ENCODE measurements around the gene EDEM3. TPM values are rescaled to one million over a fixed set of nuclear protein-coding genes. Genes with fewer than 3 reads are reported as not detected.
"Not testable (repeated sequence)": the region's sequence is repeated elsewhere in the genome, so short reads cannot be mapped to it uniquely, and the experiment has no call there.

Gene EDEM3
- total RNA-seq, 1 experiment from 2014 or later: 14.0 TPM

GRCh38 chr1:184785529-184785928 is 30.9 kb upstream of the EDEM3 start:
- Mint-ChIP-seq H3K9me3 (peaks cover 26 to 27% of the 10 kb centered on the region in 2 experiments), H3K27me3 (ENCODE audit: low read depth) (peaks cover 1% of the 10 kb centered on the region; the same call in 1 of the 2 replicates)
- H3K56ac ChIP-seq (ENCODE audit: insufficient read length, low read depth, low read length): no peak overlapping the region

GRCh38 chr1:184783723-184784122 is 29.1 kb upstream of the EDEM3 start:
- H2BK12ac ChIP-seq (ENCODE audit: insufficient read length, low read depth, low read length); H3K4me2 ChIP-seq (ENCODE audit: insufficient read depth, insufficient read length, low read length); H3K23ac ChIP-seq (ENCODE audit: insufficient read length, low read depth, low read length); H2AK5ac ChIP-seq (ENCODE audit: insufficient read length, low read length); H3K4me1 Mint-ChIP-seq; H2BK20ac ChIP-seq (ENCODE audit: low read depth, low read length, poor library complexity, severe bottlenecking); H4K91ac ChIP-seq (ENCODE audit: insufficient read length, low read depth, low read length); H4K5ac ChIP-seq (ENCODE audit: insufficient read length, low read depth, low read length); H3K79me2 ChIP-seq (ENCODE audit: insufficient read depth, low read length); H4K8ac ChIP-seq (replicated peaks; ENCODE audit: insufficient read length, low read depth, low read length); H3K4me1 ChIP-seq (ENCODE audit: insufficient read depth, low read length); H3K56ac ChIP-seq (ENCODE audit: insufficient read length, low read depth, low read length); H2BK120ac ChIP-seq (ENCODE audit: low read depth, low read length, poor library complexity, severe bottlenecking); H2BK15ac ChIP-seq (ENCODE audit: low read depth, low read length); H3T11ph ChIP-seq (ENCODE audit: low read length); H4K20me1 ChIP-seq (ENCODE audit: control insufficient read depth, insufficient read depth, insufficient read length); H3K14ac ChIP-seq (ENCODE audit: insufficient read depth, low read length); H3K4me3 Mint-ChIP-seq; H3K4ac ChIP-seq (ENCODE audit: low read depth, low read length); H3K27ac ChIP-seq (ENCODE audit: insufficient read length, low read depth, low read length); H3K27me3 Mint-ChIP-seq (ENCODE audit: low read depth); H3K18ac ChIP-seq (ENCODE audit: insufficient read length, low read depth, low read length); H3K9me3 ChIP-seq (ENCODE audit: control insufficient read depth, low read depth, low read length); H2AFZ ChIP-seq (ENCODE audit: low read length); H3K23me2 ChIP-seq (ENCODE audit: insufficient read length, low read depth, low read length, poor library complexity, severe bottlenecking); H2BK5ac ChIP-seq (ENCODE audit: insufficient read length, low read length); H3K27ac Mint-ChIP-seq; H3K9ac ChIP-seq (ENCODE audit: extremely low read depth, insufficient read length, low read length); DNase-seq; H3K27me3 ChIP-seq (ENCODE audit: insufficient read depth, low read length); H3K79me1 ChIP-seq (ENCODE audit: insufficient read depth, low read depth, low read length, poor library complexity, severe bottlenecking): not testable (repeated sequence)
- peaks cover 26 to 27% of the 10 kb centered on the region in 2 experiments for H3K9me3 Mint-ChIP-seq
- no CpG with 5 or more reads among the region's 3 CpGs for whole genome bisulfite sequencing (ENCODE audit: extremely low coverage, insufficient read length, low lambda C conversion rate)
- H3K36me3 Mint-ChIP-seq (ENCODE audit: insufficient read depth in 1 of 3, low read depth in 3 of 3): peaks cover 10 to 19% (median 11%) of the 10 kb centered on the region in 3 experiments

More at GRCh38 chr1:184785529-184785928, 30.9 kb upstream of the EDEM3 start:
- no peak overlapping the region for H3K23ac ChIP-seq (ENCODE audit: insufficient read length, low read depth, low read length)
- H3K9me3 ChIP-seq (ENCODE audit: control insufficient read depth, low read depth, low read length): no peaks in the 10 kb centered on the region
- no peak for DNase-seq
- TF ChIP-seq CTCF (conservative IDR thresholded peaks at IDR 0.05): no peak
- no peak overlapping the region for H4K5ac ChIP-seq (ENCODE audit: insufficient read length, low read depth, low read length)
- no peak overlapping the region for H3K18ac ChIP-seq (ENCODE audit: insufficient read length, low read depth, low read length)
- no peaks in the 10 kb centered on the region for H3K79me2 ChIP-seq (ENCODE audit: insufficient read depth, low read length)
- H4K20me1 ChIP-seq (ENCODE audit: control insufficient read depth, insufficient read depth, insufficient read length): no peaks in the 10 kb centered on the region
- Mint-ChIP-seq H3K27ac (no peak overlapping the region), H3K4me3 (no peak overlapping the region), H3K36me3 (ENCODE audit: insufficient read depth in 1 of 3, low read depth in 3 of 3) (peaks cover 10 to 19% (median 11%) of the 10 kb centered on the region in 3 experiments), H3K4me1 (no peaks in the 10 kb centered on the region)
- H3K4me1 ChIP-seq (ENCODE audit: insufficient read depth, low read length): no peaks in the 10 kb centered on the region
- H3K27me3 ChIP-seq (ENCODE audit: insufficient read depth, low read length): no peaks in the 10 kb centered on the region
- H2BK12ac ChIP-seq (ENCODE audit: insufficient read length, low read depth, low read length): no peak overlapping the region
- H2BK15ac ChIP-seq (ENCODE audit: low read depth, low read length): no peak overlapping the region
- H2BK5ac ChIP-seq (ENCODE audit: insufficient read length, low read length): no peak overlapping the region
- H4K91ac ChIP-seq (ENCODE audit: insufficient read length, low read depth, low read length): no peak overlapping the region
- no peak overlapping the region for H2BK120ac ChIP-seq (ENCODE audit: low read depth, low read length, poor library complexity, severe bottlenecking)
- no peak overlapping the region for H3K9ac ChIP-seq (ENCODE audit: extremely low read depth, insufficient read length, low read length)
- no peak overlapping the region for H3T11ph ChIP-seq (ENCODE audit: low read length)
- H3K4me2 ChIP-seq (ENCODE audit: insufficient read depth, insufficient read length, low read length): no peak overlapping the region
- no peak overlapping the region for H2BK20ac ChIP-seq (ENCODE audit: low read depth, low read length, poor library complexity, severe bottlenecking)
- H4K8ac ChIP-seq (replicated peaks; ENCODE audit: insufficient read length, low read depth, low read length): no peak overlapping the region
- H3K27ac ChIP-seq (ENCODE audit: insufficient read length, low read depth, low read length): no peak overlapping the region
- no peaks in the 10 kb centered on the region for H3K23me2 ChIP-seq (ENCODE audit: insufficient read length, low read depth, low read length, poor library complexity, severe bottlenecking)
- no peak overlapping the region for H3K14ac ChIP-seq (ENCODE audit: insufficient read depth, low read length)
- H3K79me1 ChIP-seq (ENCODE audit: insufficient read depth, low read depth, low read length, poor library complexity, severe bottlenecking): no peaks in the 10 kb centered on the region
- no peak overlapping the region for H2AK5ac ChIP-seq (ENCODE audit: insufficient read length, low read length)
- H3K4ac ChIP-seq (ENCODE audit: low read depth, low read length): no peak overlapping the region
- no peak overlapping the region for H2AFZ ChIP-seq (ENCODE audit: low read length)
- no CpG with 5 or more reads among the region's 2 CpGs for WGBS (ENCODE audit: extremely low coverage, insufficient read length, low lambda C conversion rate)
